HEK293T (cell line): Measurements from ENCODE around the gene BMP6.

Experiments
- CTCF ChIA-PET: fragments of 350-600 bp; formaldehyde crosslinking; extraction: SDS; loops from one replicate; lab custom pipeline; 2021; ENCODE audit warnings: antibody characterized with exemption, inconsistent platforms; lab: Yijun Ruan, JAX
- POLR2A ChIA-PET: fragments of 350-600 bp; formaldehyde crosslinking; extraction: SDS; loops from one replicate; lab custom pipeline; 2020; ENCODE audit warnings: antibody characterized with exemption, inconsistent platforms; lab: Yijun Ruan, JAX
- DNase-seq: peaks from one replicate; pipeline ENCODE4 v3.0.0; 2012; ENCODE audit warnings: mixed read lengths; ENCODE audit errors: extremely low spot score
- ARNT ChIP-seq: fragments of 450-650 bp; IDR thresholded peaks from 2 replicates; pipeline ENCODE4 v1.6.1; 2017; ENCODE audit warnings: mild to moderate bottlenecking
- BHLHE40 ChIP-seq: fragments of 450-650 bp; IDR thresholded peaks from 2 replicates; pipeline ENCODE4 v1.6.1; 2016; ENCODE audit warnings: mild to moderate bottlenecking, moderate library complexity, borderline replicate concordance
- CTBP1 ChIP-seq: fragments of 450-650 bp; IDR thresholded peaks from 2 replicates; pipeline ENCODE4 v1.6.1; 2016; ENCODE audit warnings: borderline replicate concordance
- ELF4 ChIP-seq: fragments of 450-650 bp; IDR thresholded peaks from 2 replicates; pipeline ENCODE4 v1.6.1; 2017; ENCODE audit warnings: antibody characterized with exemption
- FOXA1 ChIP-seq: fragments of 450-650 bp; IDR thresholded peaks from 2 replicates; pipeline ENCODE4 v1.6.1; 2016; ENCODE audit warnings: mild to moderate bottlenecking
- FOXK2 ChIP-seq: fragments of 450-650 bp; IDR thresholded peaks from 2 replicates; pipeline ENCODE4 v1.6.1; 2016; ENCODE audit warnings: mild to moderate bottlenecking
- FOXM1 ChIP-seq: fragments of 450-650 bp; IDR thresholded peaks from 2 replicates; pipeline ENCODE4 v1.6.1; 2017; ENCODE audit warnings: mild to moderate bottlenecking, borderline replicate concordance
- HDGF ChIP-seq: fragments of 450-650 bp; IDR thresholded peaks from 2 replicates; pipeline ENCODE4 v1.6.1; 2017; ENCODE audit warnings: antibody characterized with exemption, borderline replicate concordance
- L3MBTL2 ChIP-seq: fragments of 450-650 bp; conservative IDR thresholded peaks from 2 replicates; pipeline ENCODE4 v1.6.1; 2016; ENCODE audit warnings: mild to moderate bottlenecking
- LEF1 ChIP-seq: fragments of 450-650 bp; IDR thresholded peaks from 2 replicates; pipeline ENCODE4 v1.6.1; 2017; ENCODE audit warnings: mild to moderate bottlenecking, borderline replicate concordance
- NFRKB ChIP-seq: fragments of 450-650 bp; IDR thresholded peaks from 2 replicates; pipeline ENCODE4 v1.6.1; 2016; ENCODE audit warnings: mild to moderate bottlenecking, moderate library complexity
- PKNOX1 ChIP-seq: fragments of 450-650 bp; IDR thresholded peaks from 2 replicates; pipeline ENCODE4 v1.6.1; 2016
- SP1 ChIP-seq: fragments of 450-650 bp; IDR thresholded peaks from 2 replicates; pipeline ENCODE4 v1.6.1; 2017
- SUZ12 ChIP-seq: fragments of 450-650 bp; IDR thresholded peaks from 2 replicates; pipeline ENCODE4 v1.6.1; 2016; ENCODE audit warnings: mild to moderate bottlenecking
- TARDBP ChIP-seq: fragments of 450-650 bp; IDR thresholded peaks from 2 replicates; pipeline ENCODE4 v1.6.1; 2016
- ZNF384 ChIP-seq: fragments of 450-650 bp; IDR thresholded peaks from 2 replicates; pipeline ENCODE4 v1.6.1; 2016

BMP6 gene

GRCh38 chr6:7684843-7685242, 41.1 kb upstream of the BMP6 start:
- no peak for TF ChIP-seq CTBP1
- no peak for TF ChIP-seq BHLHE40
- no peak for TF ChIP-seq SUZ12
- no peak for TF ChIP-seq FOXK2
- no peak for TF ChIP-seq SP1
- no peak for TF ChIP-seq LEF1
- TF ChIP-seq NFRKB, result no peak
- no peak for TF ChIP-seq L3MBTL2
- no peak for TF ChIP-seq TARDBP
- no peak for TF ChIP-seq PKNOX1
- TF ChIP-seq ELF4, result no peak
- ChIA-PET CTCF (interaction anchor here (1.4 kb wide), 1 partner anchor 13 kb away, joined by 3 read pairs; no protein-coding TSS in a partner anchor), POLR2A (interaction anchor here (0.6 kb wide), 1 partner anchor 11 kb away, joined by 4 read pairs; no protein-coding TSS in a partner anchor)
- no peak for DNase-seq

- ChIA-PET POLR2A (no interaction called here), CTCF (interaction anchor here (1.4 kb wide), 1 partner anchor 13 kb away, joined by 3 read pairs; no protein-coding TSS in a partner anchor)
- TF ChIP-seq FOXK2 (no peak), HDGF (no peak), FOXA1 (no peak), CTBP1 (no peak), NFRKB (no peak), TARDBP (no peak), PKNOX1 (no peak), L3MBTL2 (no peak), ARNT (no peak), SP1 (no peak), SUZ12 (no peak)
Observed at GRCh38 chr6:7685276-7685675, 40.6 kb upstream of the BMP6 start.

GRCh38 chr6:7687145-7688111, 38.5 kb upstream of the BMP6 start:
- ChIA-PET POLR2A (no interaction called here), CTCF (no interaction called here)
- no peak for DNase-seq
- TF ChIP-seq BHLHE40 (no peak), ZNF384 (no peak), L3MBTL2 (no peak), ARNT (no peak), FOXK2 (no peak), SP1 (no peak), SUZ12 (no peak), HDGF (no peak), ELF4 (no peak), PKNOX1 (no peak), CTBP1 (no peak), NFRKB (no peak), FOXA1 (no peak), TARDBP (no peak), FOXM1 (no peak), LEF1 (no peak)

More at GRCh38 chr6:7685276-7685675, 40.6 kb upstream of the BMP6 start:
- DNase-seq, result no peak

GRCh38 chr6:7691021-7691420, 34.9 kb upstream of the BMP6 start:
- POLR2A ChIA-PET, result no interaction called here
- no peak for TF ChIP-seq FOXK2
- TF ChIP-seq PKNOX1, result no peak
- no peak for TF ChIP-seq BHLHE40
- no peak for TF ChIP-seq ELF4
- no peak for TF ChIP-seq SP1
- TF ChIP-seq NFRKB, result no peak
- no peak for TF ChIP-seq LEF1
- no peak for TF ChIP-seq FOXA1
- TF ChIP-seq CTBP1, result no peak
- TF ChIP-seq FOXM1, result no peak
- no peak for TF ChIP-seq L3MBTL2
- no peak for TF ChIP-seq ARNT
- no peak for TF ChIP-seq HDGF
- TF ChIP-seq ZNF384, result no peak
- no peak for TF ChIP-seq SUZ12
- no peak for TF ChIP-seq TARDBP
- DNase-seq, result no peak
- CTCF ChIA-PET, result no interaction called here

- TF ChIP-seq BHLHE40, result no peak
- TF ChIP-seq SUZ12, result no peak
- no peak for TF ChIP-seq FOXM1
- TF ChIP-seq FOXA1, result no peak
- TF ChIP-seq ARNT, result no peak
- no peak for TF ChIP-seq CTBP1
- no peak for TF ChIP-seq LEF1
- TF ChIP-seq HDGF, result no peak
- TF ChIP-seq ZNF384, result no peak
- TF ChIP-seq FOXK2, result no peak
- no peak for TF ChIP-seq TARDBP
- TF ChIP-seq ELF4, result no peak
- TF ChIP-seq SP1, result no peak
- no peak for TF ChIP-seq NFRKB
- TF ChIP-seq L3MBTL2, result no peak
- TF ChIP-seq PKNOX1, result no peak
- ChIA-PET CTCF (interaction anchor here (0.6 to 1.0 kb wide), 2 partner anchors 8 to 367 kb away, joined by 3 read pairs; no protein-coding TSS in a partner anchor), POLR2A (no interaction called here)
- DNase-seq, result no peak
Observed at GRCh38 chr6:7691675-7692452, 34.0 kb upstream of the BMP6 start.
